Endothelial cell of umbilical vein (primary cell): Measurements from ENCODE around the gene NFKBIE.

Source experiments
- EZH2 ChIP-seq: IDR thresholded peaks from 2 replicates; pipeline ENCODE4 v1.6.1; 2012; ENCODE audit warnings: borderline replicate concordance, low read depth, mild to moderate bottlenecking, moderate library complexity, low read length, inconsistent platforms; ENCODE audit not compliant: severe bottlenecking
- GATA2 ChIP-seq: IDR thresholded peaks from 2 replicates; pipeline ENCODE4 v1.7.0; 2011; ENCODE audit warnings: low read depth, mild to moderate bottlenecking, moderate library complexity, mixed read lengths, low read length; ENCODE audit not compliant: insufficient read length, insufficient read depth
- POLR2A ChIP-seq: IDR thresholded peaks from 2 replicates; pipeline ENCODE4 v1.6.1; 2012; ENCODE audit warnings: low read depth, mild to moderate bottlenecking, control low read depth, low read length
- POLR2AphosphoS5 ChIP-seq: IDR thresholded peaks from 2 replicates; pipeline ENCODE4 v1.6.1; 2012; ENCODE audit warnings: low read depth, mild to moderate bottlenecking, control low read depth, low read length, moderate library complexity; ENCODE audit not compliant: insufficient read depth
- TF ChIP-seq, protein P1 (sequence below), 2 donors: IDR thresholded peaks; 1 replicate in 1 of 2; 2 replicates in 1 of 2; pipeline ENCODE4 v1.5.1; 2011; ENCODE audit warnings: low read length in 2 of 2, mild to moderate bottlenecking in 2 of 2, moderate library complexity in 2 of 2, control low read depth in 1 of 2, inconsistent platforms in 1 of 2, low read depth in 1 of 2; ENCODE audit not compliant: insufficient read depth in 1 of 2; ENCODE audit errors: extremely low read depth in 1 of 2
- TF ChIP-seq, protein P2 (sequence below): IDR thresholded peaks from 2 replicates; pipeline ENCODE4 v1.6.1; 2011; ENCODE audit not compliant: insufficient read depth, insufficient read length

DNA sequence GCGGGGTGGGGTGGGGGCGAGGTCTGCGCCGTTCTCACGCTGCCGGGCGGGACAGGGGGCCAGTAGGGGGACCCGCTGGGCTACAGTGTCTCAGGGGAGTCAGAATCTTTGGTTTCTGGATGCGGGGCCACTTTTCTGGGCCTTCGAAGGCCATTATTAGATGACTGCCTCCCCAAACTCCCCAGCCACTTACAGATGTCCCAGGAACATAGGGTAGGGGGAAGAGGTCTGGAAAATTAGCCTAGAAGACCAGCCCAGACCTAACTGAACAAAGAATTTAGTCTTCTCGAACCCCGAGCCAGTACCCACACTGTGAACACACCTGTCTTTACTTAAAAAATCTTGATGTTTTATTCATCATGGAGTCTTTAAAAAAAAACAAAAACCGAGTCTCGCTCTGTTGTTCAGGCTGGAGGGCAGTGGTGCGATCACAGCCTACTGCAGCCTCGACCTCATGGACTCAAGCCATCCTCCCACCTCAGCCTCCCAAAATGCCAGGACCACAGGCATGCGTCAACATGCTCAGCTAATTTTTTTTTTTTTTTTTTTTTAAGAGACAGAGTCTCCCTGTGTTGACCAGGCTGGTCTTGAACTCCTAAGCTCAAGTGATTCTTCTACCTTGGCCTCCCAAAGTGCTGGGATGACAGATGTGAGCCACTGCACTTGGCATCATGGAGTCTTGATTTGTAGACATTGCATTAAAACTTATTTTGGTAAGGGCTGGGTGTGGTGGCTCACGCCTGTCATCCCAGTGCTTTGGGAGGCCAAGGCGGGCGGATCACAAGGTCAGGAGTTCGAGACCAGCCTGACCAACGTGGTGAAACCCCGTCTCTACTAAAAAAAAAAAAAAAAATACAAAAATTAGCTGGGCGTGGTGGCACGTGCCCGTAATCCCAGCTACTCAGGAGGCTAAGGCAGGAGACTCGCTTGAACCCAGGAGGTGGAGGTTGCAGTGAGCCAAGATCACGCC is 45.3 kb downstream of the NFKBIE start:
- TF ChIP-seq, protein P1, sequence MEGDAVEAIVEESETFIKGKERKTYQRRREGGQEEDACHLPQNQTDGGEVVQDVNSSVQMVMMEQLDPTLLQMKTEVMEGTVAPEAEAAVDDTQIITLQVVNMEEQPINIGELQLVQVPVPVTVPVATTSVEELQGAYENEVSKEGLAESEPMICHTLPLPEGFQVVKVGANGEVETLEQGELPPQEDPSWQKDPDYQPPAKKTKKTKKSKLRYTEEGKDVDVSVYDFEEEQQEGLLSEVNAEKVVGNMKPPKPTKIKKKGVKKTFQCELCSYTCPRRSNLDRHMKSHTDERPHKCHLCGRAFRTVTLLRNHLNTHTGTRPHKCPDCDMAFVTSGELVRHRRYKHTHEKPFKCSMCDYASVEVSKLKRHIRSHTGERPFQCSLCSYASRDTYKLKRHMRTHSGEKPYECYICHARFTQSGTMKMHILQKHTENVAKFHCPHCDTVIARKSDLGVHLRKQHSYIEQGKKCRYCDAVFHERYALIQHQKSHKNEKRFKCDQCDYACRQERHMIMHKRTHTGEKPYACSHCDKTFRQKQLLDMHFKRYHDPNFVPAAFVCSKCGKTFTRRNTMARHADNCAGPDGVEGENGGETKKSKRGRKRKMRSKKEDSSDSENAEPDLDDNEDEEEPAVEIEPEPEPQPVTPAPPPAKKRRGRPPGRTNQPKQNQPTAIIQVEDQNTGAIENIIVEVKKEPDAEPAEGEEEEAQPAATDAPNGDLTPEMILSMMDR (IDR thresholded peaks at IDR 0.05; ENCODE audit: extremely low read depth in 1 of 2, insufficient read depth in 1 of 2, low read depth in 1 of 2, low read length in 2 of 2) = peak in 1 of 2 donors; percentile 16
- TF ChIP-seq, protein P2, sequence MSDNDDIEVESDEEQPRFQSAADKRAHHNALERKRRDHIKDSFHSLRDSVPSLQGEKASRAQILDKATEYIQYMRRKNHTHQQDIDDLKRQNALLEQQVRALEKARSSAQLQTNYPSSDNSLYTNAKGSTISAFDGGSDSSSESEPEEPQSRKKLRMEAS = no peak
- TF ChIP-seq GATA2 (no peak), EZH2 (no peak), POLR2A (no peak), POLR2AphosphoS5 (no peak)
